Cardiac atrium fibroblast (primary cell): Measurements from ENCODE around the gene KPNA1. TPM values are rescaled to one million over a fixed set of nuclear protein-coding genes. Genes with fewer than 3 reads are reported as not detected.

Experiments
- total RNA-seq: library from RNA; depleted of rRNA; stranded (reverse); fragments of >200 nt; gene quantifications from 2 replicates; pipeline ENCODE4 v1.2.3, GENCODE V29; 2015

Gene KPNA1
- total RNA-seq: 19.1 and 24.5 TPM in 2 replicates

GRCh38 chr3:122514123-122515019, at the start of gene KPNA1:
KPNA1 (minus strand) TSS chr3:122514939; CDS start chr3:122496565, 18,374 bp downstream.

GRCh38 chr3:122564155-122564912, 49.6 kb upstream of the KPNA1 start, which contains the start of the genes DTX3L and PARP9:
DTX3L (plus strand) TSS chr3:122564338; CDS start chr3:122564427, 89 bp downstream.
PARP9 (minus strand) TSS chr3:122564300; CDS start chr3:122559620, 4,680 bp downstream.

GRCh38 chr3:122415762-122416654, 98.7 kb downstream of the KPNA1 start, which contains the start of gene WDR5B:
WDR5B (minus strand) TSS chr3:122416062; CDS start chr3:122415528, 534 bp downstream.

GRCh38 chr3:122383771-122384697, 130.7 kb downstream of the KPNA1 start, which contains the start of gene FAM162A:
FAM162A (plus strand) TSS chr3:122384182; CDS start chr3:122384266, 84 bp downstream.

GRCh38 chr3:122382888-122383666, 131.7 kb downstream of the KPNA1 start, which contains the start of gene MIX23:
MIX23 (minus strand) TSS chr3:122383231; CDS start chr3:122383224, 7 bp downstream.

Other genes starting within 250 kb of the KPNA1 start
- 1.3 and 1.8 TPM in 2 replicates for gene CSTA, start 189.7 kb downstream of the KPNA1 start, total RNA-seq
- gene MIX23, start 131.7 kb downstream of the KPNA1 start, total RNA-seq: 21.8 and 27.1 TPM in 2 replicates
- gene FAM162A, start 130.8 kb downstream of the KPNA1 start, total RNA-seq: 48.9 and 60.1 TPM in 2 replicates
- gene WDR5B, start 98.9 kb downstream of the KPNA1 start, total RNA-seq: 1.6 and 5.5 TPM in 2 replicates
- 9.9 and 10.4 TPM in 2 replicates for gene PARP9, start 49.4 kb upstream of the KPNA1 start, total RNA-seq
- 10.3 and 14.1 TPM in 2 replicates for gene DTX3L, start 49.4 kb upstream of the KPNA1 start, total RNA-seq
- gene PARP15, start 62.7 kb upstream of the KPNA1 start, total RNA-seq: not detected in 2 replicates
- gene PARP14, start 165.9 kb upstream of the KPNA1 start, total RNA-seq: 18.5 and 29.8 TPM in 2 replicates